Esophagus muscularis mucosa (tissue), 3 donors: ENCODE data around the gene KRT75.

ENCODE experiments used
- CTCF ChIP-seq, 3 experiments: fragments of 200-600 bp in 2 of 3; fragments of 450-650 bp in 1 of 3; sonication (generic) in 2 of 3; IDR thresholded peaks; one replicate each; pipeline ENCODE4 v1.5.1; 2017 to 2019; ENCODE audit warnings: antibody characterized with exemption in 3 of 3, mild to moderate bottlenecking in 2 of 3, moderate library complexity in 1 of 3
- POLR2A ChIP-seq: fragments of 450-650 bp; IDR thresholded peaks from one replicate; pipeline ENCODE4 v1.6.1; 2017; ENCODE audit warnings: antibody characterized with exemption, moderate library complexity, mild to moderate bottlenecking, low read depth
- POLR2AphosphoS5 ChIP-seq, 2 donors: sonication (generic); formaldehyde crosslinking; IDR thresholded peaks; one replicate each; pipeline ENCODE4 v1.6.1; 2017; ENCODE audit warnings: antibody characterized with exemption in 2 of 2

GRCh38 chr12:52382854-52383253, 51.3 kb downstream of the KRT75 start:
- TF ChIP-seq CTCF (IDR thresholded peaks at IDR 0.05) (no peak), POLR2A (no peak), POLR2AphosphoS5 (IDR thresholded peaks at IDR 0.05) (no peak)
